ENCODE results near the gene KLF18.

GRCh38 chr1:44168520-44169098 lies 27.2 kb upstream of the KLF18 start:
- TF ChIP-seq CTCF (IDR thresholded peaks at IDR 0.05) (no peak), E2F5 (CRISPR knock-in tag; IDR thresholded peaks at IDR 0.05) (no peak), ZMAT4 (CRISPR knock-in tag; IDR thresholded peaks at IDR 0.05) (no peak), KAT7 (CRISPR knock-in tag; IDR thresholded peaks at IDR 0.05; ENCODE audit: borderline replicate concordance) (no peak), SP1 (CRISPR knock-in tag; conservative IDR thresholded peaks at IDR 0.05) (no peak), RELA (CRISPR knock-in tag; IDR thresholded peaks at IDR 0.05; ENCODE audit: borderline replicate concordance) (no peak), USF2 (CRISPR knock-in tag; IDR thresholded peaks at IDR 0.05) (no peak), ZNF219 (CRISPR knock-in tag; IDR thresholded peaks at IDR 0.05; ENCODE audit: borderline replicate concordance) (no peak), ELF4 (CRISPR knock-in tag; IDR thresholded peaks at IDR 0.05; ENCODE audit: low read depth) (no peak), FOXJ3 (CRISPR knock-in tag; IDR thresholded peaks at IDR 0.05; ENCODE audit: borderline replicate concordance) (no peak)

All from WTC11 (cell line).